Ishikawa (cell line): ENCODE results near the gene PPIAL4G.

Experiments used
- EGR1 ChIP-seq: IDR thresholded peaks from 2 replicates; pipeline ENCODE4 v1.6.1; 2012
- YY1 ChIP-seq: IDR thresholded peaks from 2 replicates; pipeline ENCODE4 v1.6.1; 2012; ENCODE audit warnings: low read depth
- TF ChIP-seq, protein P1 (sequence below): IDR thresholded peaks from 2 replicates; pipeline ENCODE4 v1.6.1; 2012

- TF ChIP-seq EGR1, result no peak
- no peak for TF ChIP-seq YY1
- TF ChIP-seq, protein P1, sequence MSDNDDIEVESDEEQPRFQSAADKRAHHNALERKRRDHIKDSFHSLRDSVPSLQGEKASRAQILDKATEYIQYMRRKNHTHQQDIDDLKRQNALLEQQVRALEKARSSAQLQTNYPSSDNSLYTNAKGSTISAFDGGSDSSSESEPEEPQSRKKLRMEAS, result no peak
Measured at GRCh38 chr1:148435406-148435805, 47.7 kb downstream of the PPIAL4G start.
